Transverse colon (tissue), 4 donors: ENCODE data around the gene ATXN1L. TPM values are rescaled to one million over a fixed set of nuclear protein-coding genes. Genes with fewer than 3 reads are reported as not detected.

ENCODE experiments used
- DNase-seq: peaks from one replicate; pipeline ENCODE4 v3.0.0-alpha.2; 2019
- H3K27ac ChIP-seq, 4 donors: fragments of 200-600 bp; sonication (generic); 2 replicates each; pipeline ENCODE4 v1.5.1; 2016 to 2018; ENCODE audit warnings: inconsistent platforms in 4 of 4
- H3K27me3 ChIP-seq: fragments of 200-600 bp; sonication (generic); 2 replicates; pipeline ENCODE4 v1.5.1; 2017; ENCODE audit warnings: inconsistent platforms
- H3K36me3 ChIP-seq, 4 donors: fragments of 200-600 bp; sonication (generic); 2 replicates each; pipeline ENCODE4 v1.5.1; 2017 to 2019; ENCODE audit warnings: inconsistent platforms in 4 of 4
- H3K4me1 ChIP-seq, 4 donors: fragments of 200-600 bp; sonication (generic); 2 replicates each; pipeline ENCODE4 v1.5.1; 2017 to 2020; ENCODE audit warnings: inconsistent platforms in 4 of 4
- H3K4me3 ChIP-seq, 4 donors: fragments of 200-600 bp; sonication (generic); 1 replicate in 1 of 4; 2 replicates in 3 of 4; pipeline versions ENCODE4 v1.5.1 to v1.6.1; 2017 to 2019; ENCODE audit warnings: inconsistent platforms in 4 of 4
- H3K9me3 ChIP-seq, 2 donors: fragments of 200-600 bp; sonication (generic); 2 replicates each; pipeline ENCODE4 v1.5.1; 2017 to 2019; ENCODE audit warnings: inconsistent platforms in 2 of 2
- CTCF ChIP-seq, 5 experiments: fragments of 200-600 bp in 3 of 5; fragments of 450-650 bp in 2 of 5; sonication (generic) in 3 of 5; IDR thresholded peaks; 1 replicate in 2 of 5; 2 replicates in 3 of 5; pipeline ENCODE4 v1.5.1; 2016 to 2017; ENCODE audit warnings: antibody characterized with exemption in 5 of 5, inconsistent platforms in 3 of 5, mild to moderate bottlenecking in 2 of 5, moderate library complexity in 1 of 5
- EP300 ChIP-seq: sonication (generic); formaldehyde crosslinking; IDR thresholded peaks from one replicate; pipeline ENCODE4 v1.6.1; 2017; ENCODE audit warnings: antibody characterized with exemption, low read depth
- POLR2A ChIP-seq: fragments of 450-650 bp; IDR thresholded peaks from one replicate; pipeline ENCODE4 v1.6.1; 2016; ENCODE audit warnings: antibody characterized with exemption, mild to moderate bottlenecking, moderate library complexity
- POLR2AphosphoS5 ChIP-seq, 3 donors: sonication (generic); formaldehyde crosslinking; IDR thresholded peaks; one replicate each; pipeline ENCODE4 v1.6.1; 2016; ENCODE audit warnings: antibody characterized with exemption in 3 of 3
- WGBS, 2 donors: methylation state at CpG; one replicate each; pipeline ENCODE4 v1.1.5; 2018; ENCODE audit warnings: low coverage in 1 of 2; 5-methylcytosine and 5-hydroxymethylcytosine counted together
- in situ Hi-C, 4 donors: fragments of 200-750 bp; cut with MboI; loops; one replicate each; pipeline versions ENCODE4 v1.15.0 to v1.15.1; 2017; ENCODE audit warnings: low sequenced_read_pairs in 3 of 4, low pct_ligation_motif_present in 1 of 4, low pct_unique_long_range_greater_than_20kb in 1 of 4
- intact Hi-C: fragments of 100-400 bp; cut with DNase I; formaldehyde crosslinking; loops from one replicate; pipeline ENCODE4 v1.15.1; 2023; ENCODE audit warnings: low total_unique reads
- total RNA-seq, 4 donors: library from RNA; depleted of rRNA; stranded (reverse); fragments of >200 nt; gene quantifications; one replicate each; pipeline ENCODE4 v1.1.0, GENCODE V29; 2016

The ATXN1L gene
- total RNA-seq, 4 donors from 2014 or later: 16.7 to 33.3 (median 24.1) TPM

- no peak for TF ChIP-seq CTCF (IDR thresholded peaks at IDR 0.05)
- TF ChIP-seq POLR2A: no peak
- TF ChIP-seq POLR2AphosphoS5 (IDR thresholded peaks at IDR 0.05): no peak
- TF ChIP-seq EP300: no peak
- in situ Hi-C loops (no loop called here), intact Hi-C loops (no loop called here)
- Histone ChIP-seq H3K4me3 (no peak overlapping the region), H3K36me3 (no peaks in the 10 kb centered on the region), H3K27me3 (no peaks in the 10 kb centered on the region), H3K27ac (no peak overlapping the region), H3K4me1 (peaks cover 0 to 2% (median 0%) of the 10 kb centered on the region in 4 donors), H3K9me3 (no peaks in the 10 kb centered on the region)
- no peak for DNase-seq
- WGBS, 2 donors: 77 to 80% methylated on average over 4 to 7 of the region's 7 CpGs
Measured at GRCh38 chr16:71840052-71840451, 5.7 kb upstream of the ATXN1L start.

- TF ChIP-seq EP300 (no peak), CTCF (IDR thresholded peaks at IDR 0.05) (no peak), POLR2A (no peak), POLR2AphosphoS5 (IDR thresholded peaks at IDR 0.05) (no peak)
- peak overlapping the region in 1 of 4 donors; percentile 26 for H3K27ac ChIP-seq
- no peak for DNase-seq
Measured at GRCh38 chr16:71843572-71843971, 2.2 kb upstream of the ATXN1L start.

GRCh38 chr16:71846431-71846830 is 655 bp downstream of the ATXN1L start:
- in situ Hi-C loops (no loop called here), intact Hi-C loops (no loop called here)
- H3K27me3 ChIP-seq: no peaks in the 10 kb centered on the region
- peaks cover 0 to 19% (median 8%) of the 10 kb centered on the region in 4 donors for H3K4me1 ChIP-seq
- peak overlapping the region; percentile 80 to 92 (median 90) for H3K4me3 ChIP-seq
- H3K36me3 ChIP-seq: peaks cover 0 to 17% (median 6%) of the 10 kb centered on the region in 4 donors
- H3K9me3 ChIP-seq: no peaks in the 10 kb centered on the region
- TF ChIP-seq POLR2A: no peak
- TF ChIP-seq EP300: no peak
- TF ChIP-seq POLR2AphosphoS5 (IDR thresholded peaks at IDR 0.05): no peak
- no peak for TF ChIP-seq CTCF (IDR thresholded peaks at IDR 0.05)
- H3K27ac ChIP-seq: peak overlapping the region; percentile 84 to 92 (median 88)
- WGBS, 2 donors: 0% methylated on average over 1 to 17 of the region's 20 CpGs
- peak; percentile 20 for DNase-seq

More at GRCh38 chr16:71843572-71843971, 2.2 kb upstream of the ATXN1L start:
- peaks cover 0 to 3% (median 0%) of the 10 kb centered on the region in 4 donors for H3K36me3 ChIP-seq
- in situ Hi-C loops (no loop called here), intact Hi-C loops (no loop called here)
- no peaks in the 10 kb centered on the region for H3K27me3 ChIP-seq
- H3K9me3 ChIP-seq: no peaks in the 10 kb centered on the region
- H3K4me3 ChIP-seq: no peak overlapping the region
- peaks cover 0 to 19% (median 8%) of the 10 kb centered on the region in 4 donors for H3K4me1 ChIP-seq
- 52 to 55% methylated on average over 2 of the region's 2 CpGs for WGBS, 2 donors

GRCh38 chr16:71847096-71847495 is 1.3 kb downstream of the ATXN1L start:
- Histone ChIP-seq H3K9me3 (no peaks in the 10 kb centered on the region), H3K27me3 (no peaks in the 10 kb centered on the region), H3K36me3 (peaks cover 0 to 17% (median 6%) of the 10 kb centered on the region in 4 donors), H3K4me3 (peak overlapping the region in 3 of 4 donors; percentile 89 to 92 (median 90)), H3K4me1 (peaks cover 0 to 19% (median 8%) of the 10 kb centered on the region in 4 donors), H3K27ac (peak overlapping the region in 2 of 4 donors; percentile 84 to 92)
- no peak for DNase-seq
- no peak for TF ChIP-seq EP300
- no peak for TF ChIP-seq POLR2A
- TF ChIP-seq POLR2AphosphoS5 (IDR thresholded peaks at IDR 0.05): no peak
- no peak for TF ChIP-seq CTCF (IDR thresholded peaks at IDR 0.05)
- intact Hi-C loops: no loop called here
- in situ Hi-C loops: no loop called here
- WGBS, 2 donors: 48 to 68% methylated on average over 3 of the region's 3 CpGs
